Endodermal cell (in vitro differentiated cells): Measurements from ENCODE around the gene TTF2. TPM values are rescaled to one million over a fixed set of nuclear protein-coding genes. Genes with fewer than 3 reads are reported as not detected.
"Not testable (repeated sequence)": the region's sequence is repeated elsewhere in the genome, so short reads cannot be mapped to it uniquely, and the experiment has no call there.

Experiments used
- DNase-seq: peaks from one replicate; pipeline ENCODE4 v3.0.0-alpha.2; 2017
- H3K27ac ChIP-seq: 2 replicates; pipeline ENCODE4 v1.5.1; 2013; ENCODE audit warnings: mild to moderate bottlenecking, low read depth, low read length, moderate library complexity
- H3K27me3 ChIP-seq: 2 replicates; pipeline ENCODE4 v1.6.1; 2013; ENCODE audit warnings: mild to moderate bottlenecking, low read length, moderate library complexity; ENCODE audit not compliant: insufficient read depth, control insufficient read depth, poor library complexity, severe bottlenecking
- H3K36me3 ChIP-seq: 2 replicates; pipeline ENCODE4 v1.7.0; 2013; ENCODE audit warnings: mild to moderate bottlenecking, low read length, moderate library complexity; ENCODE audit not compliant: control insufficient read depth, insufficient read depth
- H3K4me1 ChIP-seq: one replicate; pipeline ENCODE4 v1.7.0; 2013; ENCODE audit warnings: low read length; ENCODE audit not compliant: control insufficient read depth, insufficient read depth
- H3K4me3 ChIP-seq: 2 replicates; pipeline ENCODE4 v1.5.1; 2013; ENCODE audit warnings: mild to moderate bottlenecking, low read length, moderate library complexity
- H3K9ac ChIP-seq: 2 replicates; pipeline ENCODE4 v1.6.1; 2013; ENCODE audit warnings: mild to moderate bottlenecking, low read length, moderate library complexity; ENCODE audit not compliant: poor library complexity, severe bottlenecking; ENCODE audit errors: extremely low read depth
- H3K9me3 ChIP-seq: 2 replicates; pipeline ENCODE4 v1.6.1; 2013; ENCODE audit warnings: mild to moderate bottlenecking, low read length, moderate library complexity; ENCODE audit not compliant: control insufficient read depth
- H3K27ac Mint-ChIP-seq: 2 replicates; pipeline ENCODE4 v1.8.0; 2020; ENCODE audit warnings: mixed read lengths
- H3K27me3 Mint-ChIP-seq: 2 replicates; pipeline ENCODE4 v1.8.0; 2021; ENCODE audit warnings: mild to moderate bottlenecking, mixed read lengths; ENCODE audit not compliant: insufficient read depth
- H3K36me3 Mint-ChIP-seq: 2 replicates; pipeline ENCODE4 v1.8.0; 2020; ENCODE audit warnings: low read depth, mixed read lengths
- H3K4me1 Mint-ChIP-seq: 2 replicates; pipeline ENCODE4 v1.8.0; 2020; ENCODE audit warnings: mixed read lengths
- H3K4me3 Mint-ChIP-seq: 2 replicates; pipeline ENCODE4 v1.8.0; 2020; ENCODE audit warnings: mild to moderate bottlenecking, moderate library complexity, mixed read lengths
- H3K9me3 Mint-ChIP-seq: 2 replicates; pipeline ENCODE4 v1.8.0; 2020; ENCODE audit warnings: mild to moderate bottlenecking, mixed read lengths
- WGBS, 2 experiments: methylation state at CpG; one replicate each; pipeline versions ENCODE4 v1.1.5 to v1.1.7; 2013; ENCODE audit warnings: missing lambda C conversion rate in 2 of 2, mixed read lengths in 1 of 2; ENCODE audit not compliant: insufficient coverage in 1 of 2, insufficient read length in 1 of 2; 5-methylcytosine and 5-hydroxymethylcytosine counted together
- total RNA-seq, 2 donors: library from RNA; stranded (reverse); fragmentation: NEBNext Ultra II Directional in 1 of 2; extraction: Animal tissue kit (Norgen Biotek cat#: 25700) in 1 of 2; gene quantifications; 2 replicates in 1 of 2; 3 replicates in 1 of 2; pipeline ENCODE4 v1.2.1, GENCODE V29; 2021
- TF ChIP-seq, protein P1 (sequence below): fragments of 200-600 bp; sonication (generic); conservative IDR thresholded peaks from 2 replicates; pipeline ENCODE4 v1.5.0; 2021; ENCODE audit warnings: antibody characterized with exemption, mild to moderate bottlenecking

The TTF2 gene
- total RNA-seq, 2 donors from 2014 or later, result 70.9 to 71.9 TPM

DNA sequence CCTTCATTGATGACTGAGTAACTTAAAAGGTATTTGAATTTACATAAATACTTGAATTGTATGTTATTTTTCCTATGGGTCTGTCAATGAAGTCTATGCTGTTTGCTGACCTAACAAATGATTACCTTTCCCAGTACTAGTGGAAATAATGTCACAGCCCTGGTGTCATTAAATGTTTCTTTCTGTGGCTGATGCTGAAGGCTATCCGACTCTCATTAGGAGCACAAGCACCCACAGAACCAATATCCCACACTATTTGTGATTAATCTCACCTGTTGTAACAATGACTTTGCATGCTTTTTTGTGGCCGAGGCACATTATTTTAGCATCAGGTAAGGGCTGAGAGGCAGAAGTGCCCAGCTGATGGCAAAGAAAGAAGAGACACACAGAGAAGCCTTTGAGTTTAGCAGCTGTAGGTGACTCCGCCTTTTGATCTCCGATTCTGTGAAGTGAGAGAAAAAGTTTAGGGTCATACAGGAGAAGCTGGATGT is 87.3 kb downstream of the TTF2 start:
- no peak overlapping the region for H3K27ac Mint-ChIP-seq

DNA sequence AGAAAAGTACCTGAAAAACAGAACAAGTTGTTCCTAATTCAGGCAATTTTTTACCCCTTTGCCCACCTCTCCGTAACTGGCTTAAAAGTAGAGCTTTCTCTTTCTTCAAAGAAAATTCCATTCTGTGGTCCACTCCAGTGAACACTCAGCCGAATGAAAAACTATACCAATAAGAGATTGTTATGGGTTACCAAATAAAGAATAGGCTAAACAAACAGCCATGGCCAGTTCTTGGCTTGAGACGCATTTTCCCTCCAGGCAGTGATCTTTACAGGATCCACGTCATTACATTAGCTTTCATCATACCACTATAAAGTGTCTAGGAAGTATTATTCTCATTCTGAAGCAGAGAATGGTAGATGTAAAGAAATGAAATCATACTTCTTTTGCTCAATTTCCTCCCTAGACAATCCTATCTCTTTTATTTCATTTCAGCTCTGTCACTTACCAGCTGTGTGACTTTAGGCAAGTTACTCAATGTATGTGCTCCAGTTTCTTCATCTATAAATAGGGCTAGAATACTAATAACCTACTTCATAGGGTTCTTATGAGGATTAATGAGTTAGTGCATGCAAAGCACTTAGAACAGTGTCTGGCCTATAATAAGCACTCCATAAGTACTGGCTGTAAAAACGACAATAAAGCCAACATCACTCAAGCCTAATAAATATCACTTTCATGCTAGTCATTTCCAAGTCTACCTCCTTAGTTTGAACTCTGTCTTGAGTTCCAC is 87.9 kb downstream of the TTF2 start:
- no peak overlapping the region for H3K27ac Mint-ChIP-seq
- peaks cover 20% of the 10 kb centered on the region for H3K4me1 Mint-ChIP-seq
- peaks cover 10% of the 10 kb centered on the region for H3K9me3 Mint-ChIP-seq
- no peaks in the 10 kb centered on the region for H3K27me3 ChIP-seq
- H3K27ac ChIP-seq, result no peak overlapping the region
- H3K4me3 ChIP-seq, result no peak overlapping the region
- peaks cover 9% of the 10 kb centered on the region for H3K9me3 ChIP-seq
- H3K36me3 ChIP-seq, result no peaks in the 10 kb centered on the region
- H3K4me1 ChIP-seq, result no peaks in the 10 kb centered on the region
- no peak overlapping the region for H3K9ac ChIP-seq
- DNase-seq, result no peak
- no peak overlapping the region for H3K4me3 Mint-ChIP-seq
- 89 to 93% methylated on average over 2 to 4 of the region's 5 CpGs for WGBS, 2 experiments
- H3K27me3 Mint-ChIP-seq, result no peaks in the 10 kb centered on the region
- no peaks in the 10 kb centered on the region for H3K36me3 Mint-ChIP-seq
- TF ChIP-seq, protein P1, sequence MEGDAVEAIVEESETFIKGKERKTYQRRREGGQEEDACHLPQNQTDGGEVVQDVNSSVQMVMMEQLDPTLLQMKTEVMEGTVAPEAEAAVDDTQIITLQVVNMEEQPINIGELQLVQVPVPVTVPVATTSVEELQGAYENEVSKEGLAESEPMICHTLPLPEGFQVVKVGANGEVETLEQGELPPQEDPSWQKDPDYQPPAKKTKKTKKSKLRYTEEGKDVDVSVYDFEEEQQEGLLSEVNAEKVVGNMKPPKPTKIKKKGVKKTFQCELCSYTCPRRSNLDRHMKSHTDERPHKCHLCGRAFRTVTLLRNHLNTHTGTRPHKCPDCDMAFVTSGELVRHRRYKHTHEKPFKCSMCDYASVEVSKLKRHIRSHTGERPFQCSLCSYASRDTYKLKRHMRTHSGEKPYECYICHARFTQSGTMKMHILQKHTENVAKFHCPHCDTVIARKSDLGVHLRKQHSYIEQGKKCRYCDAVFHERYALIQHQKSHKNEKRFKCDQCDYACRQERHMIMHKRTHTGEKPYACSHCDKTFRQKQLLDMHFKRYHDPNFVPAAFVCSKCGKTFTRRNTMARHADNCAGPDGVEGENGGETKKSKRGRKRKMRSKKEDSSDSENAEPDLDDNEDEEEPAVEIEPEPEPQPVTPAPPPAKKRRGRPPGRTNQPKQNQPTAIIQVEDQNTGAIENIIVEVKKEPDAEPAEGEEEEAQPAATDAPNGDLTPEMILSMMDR, result no peak

More for the DNA sequence above, 87.3 kb downstream of the TTF2 start:
- Mint-ChIP-seq H3K4me1 (peaks cover 20% of the 10 kb centered on the region), H3K27me3 (no peaks in the 10 kb centered on the region), H3K36me3 (no peaks in the 10 kb centered on the region), H3K9me3 (peaks cover 10% of the 10 kb centered on the region), H3K4me3 (no peak overlapping the region)
- Histone ChIP-seq H3K4me3 (no peak overlapping the region), H3K27ac (no peak overlapping the region), H3K27me3 (no peaks in the 10 kb centered on the region), H3K9me3 (peaks cover 9% of the 10 kb centered on the region), H3K36me3 (no peaks in the 10 kb centered on the region), H3K4me1 (no peaks in the 10 kb centered on the region), H3K9ac (no peak overlapping the region)
- TF ChIP-seq, protein P1, result no peak
- WGBS, 2 experiments, result 71 to 100% methylated on average over 1 to 4 of the region's 4 CpGs
- DNase-seq, result no peak

DNA sequence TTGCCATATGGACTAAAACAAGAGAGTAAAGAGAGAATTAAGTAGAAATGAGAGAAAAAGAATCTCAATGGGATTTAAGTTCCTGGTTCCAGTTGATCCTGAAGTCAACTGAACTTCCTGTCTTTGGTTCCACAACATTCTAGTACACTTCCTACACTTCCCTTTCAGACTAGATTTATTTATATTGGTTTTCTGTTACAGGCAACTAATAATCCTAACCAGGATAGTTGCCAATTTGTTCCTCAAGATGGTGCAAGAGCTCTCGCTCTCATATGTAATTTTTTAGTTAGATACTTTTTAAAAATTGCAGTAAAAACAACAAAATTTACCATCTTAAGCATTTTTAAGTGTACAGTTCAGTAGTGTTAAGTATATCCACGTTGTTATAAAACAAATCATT is 90.2 kb downstream of the TTF2 start:
- 88 to 100% methylated on average over 1 to 2 of the region's 2 CpGs for WGBS, 2 experiments
- Mint-ChIP-seq H3K4me1 (peaks cover 10% of the 10 kb centered on the region), H3K4me3 (no peak overlapping the region), H3K27me3 (no peaks in the 10 kb centered on the region), H3K9me3 (peaks cover 10% of the 10 kb centered on the region), H3K27ac (no peak overlapping the region), H3K36me3 (no peaks in the 10 kb centered on the region)
- Histone ChIP-seq H3K9me3 (peaks cover 9% of the 10 kb centered on the region), H3K4me1 (no peaks in the 10 kb centered on the region), H3K27me3 (no peaks in the 10 kb centered on the region), H3K9ac (no peak overlapping the region), H3K4me3 (no peak overlapping the region), H3K27ac (no peak overlapping the region), H3K36me3 (no peaks in the 10 kb centered on the region)
- no peak for DNase-seq
- TF ChIP-seq, protein P1, result peak; percentile 46

DNA sequence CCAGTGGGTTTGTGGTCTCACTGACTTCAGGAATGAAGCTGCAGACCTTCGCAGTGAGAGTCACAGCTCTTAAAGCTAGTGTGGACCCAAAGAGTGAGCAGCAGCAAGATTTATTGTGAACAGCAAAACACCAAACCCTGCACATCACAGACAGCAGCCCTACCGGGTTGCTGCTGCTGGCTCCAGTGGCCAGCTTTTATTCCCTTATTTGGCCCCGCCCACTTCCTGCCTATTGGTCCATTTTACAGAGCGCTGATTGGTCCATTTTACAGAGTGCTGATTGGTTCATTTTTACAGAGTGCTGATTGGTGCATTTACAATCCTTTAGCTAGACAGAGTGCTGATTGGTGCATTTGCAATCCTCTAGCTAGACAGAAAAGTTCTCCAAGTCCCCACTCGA is 91.2 kb downstream of the TTF2 start:
- H3K9me3 Mint-ChIP-seq, result peaks cover 10% of the 10 kb centered on the region
- 89 to 95% methylated on average over 5 of the region's 5 CpGs for WGBS, 2 experiments
- H3K27ac Mint-ChIP-seq, H3K4me3 ChIP-seq, H3K27me3 Mint-ChIP-seq, H3K27me3 ChIP-seq, H3K4me1 Mint-ChIP-seq, H3K9me3 ChIP-seq, H3K36me3 ChIP-seq, H3K4me1 ChIP-seq, DNase-seq, H3K36me3 Mint-ChIP-seq, H3K27ac ChIP-seq, H3K9ac ChIP-seq, H3K4me3 Mint-ChIP-seq: not testable (repeated sequence)
